HL-60 (cell line): ENCODE data around the gene SPINK1.
"Not testable (repeated sequence)": the region's sequence is repeated elsewhere in the genome, so short reads cannot be mapped to it uniquely, and the experiment has no call there.

Source experiments
- DNase-seq, 2 experiments: peaks; one replicate each; pipeline ENCODE4 v3.0.0-alpha.2; 2010 to 2020; ENCODE audit warnings: low read depth in 1 of 2, low spot score in 1 of 2
- H3K27ac ChIP-seq: fragments of 250-450 bp; sonication (Bioruptor Pico); replicated peaks from 2 replicates; pipeline ENCODE4 v1.5.1; 2020; ENCODE audit warnings: mild to moderate bottlenecking, moderate library complexity
- H3K27me3 ChIP-seq: fragments of 250-450 bp; sonication (Bioruptor Pico); 2 replicates; pipeline ENCODE4 v1.5.1; 2021; ENCODE audit warnings: mild to moderate bottlenecking, moderate library complexity; ENCODE audit not compliant: insufficient read depth, poor library complexity, severe bottlenecking
- H3K4me3 ChIP-seq: replicated peaks from 2 replicates; pipeline ENCODE4 v1.5.1; 2011; ENCODE audit warnings: mild to moderate bottlenecking, control low read depth, low read length; ENCODE audit not compliant: insufficient read depth
- GABPA ChIP-seq: IDR thresholded peaks from 2 replicates; pipeline ENCODE4 v1.6.1; 2012; ENCODE audit warnings: low read depth
- POLR2AphosphoS5 ChIP-seq: IDR thresholded peaks from 2 replicates; pipeline ENCODE4 v1.6.1; 2012; ENCODE audit warnings: low read depth
- SPI1 ChIP-seq: IDR thresholded peaks from 2 replicates; pipeline ENCODE4 v1.6.1; 2012; ENCODE audit warnings: low read depth, mild to moderate bottlenecking, borderline replicate concordance
- TF ChIP-seq, protein P1 (sequence below): IDR thresholded peaks from one replicate; pipeline ENCODE4 v1.5.1; 2011; ENCODE audit warnings: low read length, control low read depth, inconsistent platforms; ENCODE audit not compliant: insufficient read depth
- TF ChIP-seq, protein P2 (sequence below): IDR thresholded peaks from 2 replicates; pipeline ENCODE4 v1.6.1; 2012; ENCODE audit warnings: low read depth; ENCODE audit not compliant: insufficient replicate concordance

Gene SPINK1

DNA sequence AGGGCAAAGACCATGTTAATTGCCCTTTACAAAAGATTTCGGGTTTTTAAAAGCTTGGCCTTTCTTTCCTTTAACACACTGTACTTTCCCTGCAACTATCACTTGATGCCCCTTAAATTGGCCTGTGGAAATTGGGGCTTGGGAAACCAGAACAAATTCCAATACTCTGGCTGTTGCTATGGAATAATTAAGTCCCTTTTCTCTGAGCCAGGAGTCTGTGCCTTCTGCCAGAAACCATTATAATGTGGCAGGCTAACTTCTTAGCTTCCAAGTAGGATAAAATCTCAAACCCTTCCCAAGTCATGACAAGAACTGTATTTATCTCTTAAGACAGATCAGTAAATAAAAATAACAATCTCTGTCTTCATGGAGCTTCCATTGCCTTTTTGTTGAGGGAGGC, 1.1 kb upstream of the SPINK1 start:
- TF ChIP-seq, protein P1, sequence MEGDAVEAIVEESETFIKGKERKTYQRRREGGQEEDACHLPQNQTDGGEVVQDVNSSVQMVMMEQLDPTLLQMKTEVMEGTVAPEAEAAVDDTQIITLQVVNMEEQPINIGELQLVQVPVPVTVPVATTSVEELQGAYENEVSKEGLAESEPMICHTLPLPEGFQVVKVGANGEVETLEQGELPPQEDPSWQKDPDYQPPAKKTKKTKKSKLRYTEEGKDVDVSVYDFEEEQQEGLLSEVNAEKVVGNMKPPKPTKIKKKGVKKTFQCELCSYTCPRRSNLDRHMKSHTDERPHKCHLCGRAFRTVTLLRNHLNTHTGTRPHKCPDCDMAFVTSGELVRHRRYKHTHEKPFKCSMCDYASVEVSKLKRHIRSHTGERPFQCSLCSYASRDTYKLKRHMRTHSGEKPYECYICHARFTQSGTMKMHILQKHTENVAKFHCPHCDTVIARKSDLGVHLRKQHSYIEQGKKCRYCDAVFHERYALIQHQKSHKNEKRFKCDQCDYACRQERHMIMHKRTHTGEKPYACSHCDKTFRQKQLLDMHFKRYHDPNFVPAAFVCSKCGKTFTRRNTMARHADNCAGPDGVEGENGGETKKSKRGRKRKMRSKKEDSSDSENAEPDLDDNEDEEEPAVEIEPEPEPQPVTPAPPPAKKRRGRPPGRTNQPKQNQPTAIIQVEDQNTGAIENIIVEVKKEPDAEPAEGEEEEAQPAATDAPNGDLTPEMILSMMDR: no peak
- TF ChIP-seq, protein P2, sequence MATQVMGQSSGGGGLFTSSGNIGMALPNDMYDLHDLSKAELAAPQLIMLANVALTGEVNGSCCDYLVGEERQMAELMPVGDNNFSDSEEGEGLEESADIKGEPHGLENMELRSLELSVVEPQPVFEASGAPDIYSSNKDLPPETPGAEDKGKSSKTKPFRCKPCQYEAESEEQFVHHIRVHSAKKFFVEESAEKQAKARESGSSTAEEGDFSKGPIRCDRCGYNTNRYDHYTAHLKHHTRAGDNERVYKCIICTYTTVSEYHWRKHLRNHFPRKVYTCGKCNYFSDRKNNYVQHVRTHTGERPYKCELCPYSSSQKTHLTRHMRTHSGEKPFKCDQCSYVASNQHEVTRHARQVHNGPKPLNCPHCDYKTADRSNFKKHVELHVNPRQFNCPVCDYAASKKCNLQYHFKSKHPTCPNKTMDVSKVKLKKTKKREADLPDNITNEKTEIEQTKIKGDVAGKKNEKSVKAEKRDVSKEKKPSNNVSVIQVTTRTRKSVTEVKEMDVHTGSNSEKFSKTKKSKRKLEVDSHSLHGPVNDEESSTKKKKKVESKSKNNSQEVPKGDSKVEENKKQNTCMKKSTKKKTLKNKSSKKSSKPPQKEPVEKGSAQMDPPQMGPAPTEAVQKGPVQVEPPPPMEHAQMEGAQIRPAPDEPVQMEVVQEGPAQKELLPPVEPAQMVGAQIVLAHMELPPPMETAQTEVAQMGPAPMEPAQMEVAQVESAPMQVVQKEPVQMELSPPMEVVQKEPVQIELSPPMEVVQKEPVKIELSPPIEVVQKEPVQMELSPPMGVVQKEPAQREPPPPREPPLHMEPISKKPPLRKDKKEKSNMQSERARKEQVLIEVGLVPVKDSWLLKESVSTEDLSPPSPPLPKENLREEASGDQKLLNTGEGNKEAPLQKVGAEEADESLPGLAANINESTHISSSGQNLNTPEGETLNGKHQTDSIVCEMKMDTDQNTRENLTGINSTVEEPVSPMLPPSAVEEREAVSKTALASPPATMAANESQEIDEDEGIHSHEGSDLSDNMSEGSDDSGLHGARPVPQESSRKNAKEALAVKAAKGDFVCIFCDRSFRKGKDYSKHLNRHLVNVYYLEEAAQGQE: no peak
- TF ChIP-seq POLR2AphosphoS5 (no peak), GABPA (no peak), SPI1 (no peak)
- DNase-seq: no peak
- Histone ChIP-seq H3K27me3 (peaks cover 5% of the 10 kb centered on the region), H3K4me3 (no peak overlapping the region), H3K27ac (no peak overlapping the region)

DNA sequence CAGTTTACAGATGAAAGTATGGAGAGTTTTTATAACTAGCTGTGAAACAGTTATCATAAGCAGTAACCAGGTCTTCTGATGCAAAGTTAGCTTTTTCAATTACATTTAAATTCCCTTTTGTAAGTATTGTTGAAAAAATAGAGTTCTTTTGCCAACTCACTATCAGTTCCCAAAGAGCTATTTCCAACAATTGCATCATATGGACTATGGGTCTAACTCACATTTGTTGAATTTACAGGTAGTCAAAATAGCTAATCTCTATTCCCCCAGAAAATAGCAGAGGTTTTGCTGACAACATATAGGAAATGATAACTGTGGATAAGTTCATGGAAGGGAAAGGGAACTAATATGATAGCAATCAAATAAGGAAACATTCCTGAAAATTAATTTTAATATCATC, 1.4 kb downstream of the SPINK1 start:
- Histone ChIP-seq H3K27me3 (peaks cover 5% of the 10 kb centered on the region), H3K27ac (no peak overlapping the region), H3K4me3 (no peak overlapping the region)
- TF ChIP-seq, protein P1: no peak
- no peak for TF ChIP-seq POLR2AphosphoS5
- TF ChIP-seq, protein P2: no peak
- DNase-seq: no peak

DNA sequence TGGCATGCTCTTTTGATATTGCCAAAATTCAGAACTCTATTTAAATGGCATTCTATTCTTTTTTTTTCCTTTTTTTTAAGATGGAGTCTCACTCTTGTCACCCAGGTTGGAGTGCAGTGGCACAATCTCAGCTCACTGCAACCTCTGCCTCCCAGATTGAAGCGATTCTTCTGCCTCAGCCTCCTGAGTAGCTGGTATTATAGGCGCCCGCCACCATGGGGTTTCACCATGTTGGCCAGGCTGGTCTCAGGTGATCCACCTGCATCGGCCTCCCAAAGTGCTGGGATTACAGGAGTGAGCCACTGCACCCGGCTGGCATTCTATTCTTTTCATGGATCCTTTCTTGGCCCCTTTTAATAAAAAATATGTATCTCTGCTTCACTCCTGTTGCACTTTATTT, 4.5 kb downstream of the SPINK1 start:
- not testable (repeated sequence) for H3K27me3 ChIP-seq, H3K4me3 ChIP-seq, H3K27ac ChIP-seq, DNase-seq

DNA sequence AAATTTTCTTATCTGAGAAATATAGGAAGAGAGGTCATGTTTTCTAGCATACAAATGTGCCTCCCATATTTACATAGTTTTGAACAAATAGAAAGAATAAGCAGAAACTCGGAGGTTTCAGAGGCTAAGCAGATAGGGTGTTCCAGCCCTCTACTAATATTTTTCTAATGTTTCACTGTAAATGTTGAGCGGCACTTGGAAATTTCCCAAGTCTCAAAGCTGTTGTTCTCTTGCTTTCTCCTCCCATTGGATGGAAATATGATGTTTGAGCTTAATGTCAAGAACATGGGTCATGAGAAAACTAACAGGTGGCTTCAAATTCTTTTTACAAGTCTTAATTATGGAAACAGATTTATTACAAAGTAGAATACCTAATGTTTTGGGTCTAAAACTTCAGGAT, 5.1 kb downstream of the SPINK1 start:
- DNase-seq: no peak
- TF ChIP-seq GABPA (no peak), SPI1 (no peak), POLR2AphosphoS5 (no peak)
- TF ChIP-seq, protein P1: no peak
- TF ChIP-seq, protein P2: no peak
- peaks cover 3% of the 10 kb centered on the region for H3K27me3 ChIP-seq
- H3K4me3 ChIP-seq: no peak overlapping the region
- H3K27ac ChIP-seq: no peak overlapping the region
